Left renal pelvis (tissue), 4 donors: ENCODE data around the gene CPM. TPM values are rescaled to one million over a fixed set of nuclear protein-coding genes. Genes with fewer than 3 reads are reported as not detected.
"Not testable (repeated sequence)": the region's sequence is repeated elsewhere in the genome, so short reads cannot be mapped to it uniquely, and the experiment has no call there.

Source experiments
- DNase-seq, 4 donors: peaks; one replicate each; pipeline ENCODE4 v3.0.0-alpha.2; 2013; ENCODE audit warnings: low read depth in 4 of 4, low spot score in 3 of 4
- polyA plus RNA-seq, 4 donors: library from polyadenylated mRNA; unstranded; fragments of 120-200 nt; gene quantifications; one replicate each; pipeline ENCODE4 v1.2.1, GENCODE V29; 2013; ENCODE audit not compliant: insufficient read length in 4 of 4

Gene CPM
- polyA plus RNA-seq, 4 donors = 2.2 to 29.2 (median 26.7) TPM

DNA sequence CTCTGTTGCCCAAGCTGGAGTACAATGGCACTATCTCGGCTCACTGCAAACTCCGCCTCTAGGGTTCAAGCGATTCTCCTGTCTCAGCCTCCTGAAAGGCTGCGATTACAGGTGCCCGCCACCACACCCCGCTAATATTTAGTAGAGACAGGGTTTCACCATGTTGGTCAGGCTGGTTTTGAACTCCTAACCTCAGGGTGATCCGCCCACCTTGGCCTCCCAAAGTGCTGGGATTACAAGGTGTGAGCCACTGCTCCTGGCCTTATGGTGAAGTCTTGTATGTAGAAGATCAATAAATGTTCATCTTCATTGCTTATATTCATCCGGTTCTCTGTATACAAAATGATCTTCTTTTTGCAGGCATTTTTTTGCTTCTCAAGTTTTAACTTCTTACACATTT, 77.2 kb downstream of the CPM start:
- no peak for DNase-seq

DNA sequence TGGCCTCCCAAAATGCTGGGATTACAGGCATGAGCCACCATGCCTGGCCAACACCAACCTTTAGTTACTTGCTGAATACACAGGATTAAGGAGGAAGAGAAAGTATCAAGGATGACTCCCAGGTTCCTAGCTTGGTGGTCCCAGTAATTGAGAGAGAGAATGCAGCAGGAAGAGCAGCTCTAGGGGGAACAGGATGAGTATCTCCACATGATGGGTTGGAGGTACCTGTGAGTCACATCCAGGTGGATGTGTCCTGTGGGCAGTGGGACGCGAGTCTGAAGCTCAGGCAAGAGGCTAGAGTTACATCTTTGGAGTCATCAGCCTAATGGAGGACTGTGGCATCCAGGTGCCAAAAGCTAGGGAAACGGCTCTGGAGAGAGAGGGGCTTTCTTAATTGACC, 77.9 kb downstream of the CPM start:
- DNase-seq = no peak

DNA sequence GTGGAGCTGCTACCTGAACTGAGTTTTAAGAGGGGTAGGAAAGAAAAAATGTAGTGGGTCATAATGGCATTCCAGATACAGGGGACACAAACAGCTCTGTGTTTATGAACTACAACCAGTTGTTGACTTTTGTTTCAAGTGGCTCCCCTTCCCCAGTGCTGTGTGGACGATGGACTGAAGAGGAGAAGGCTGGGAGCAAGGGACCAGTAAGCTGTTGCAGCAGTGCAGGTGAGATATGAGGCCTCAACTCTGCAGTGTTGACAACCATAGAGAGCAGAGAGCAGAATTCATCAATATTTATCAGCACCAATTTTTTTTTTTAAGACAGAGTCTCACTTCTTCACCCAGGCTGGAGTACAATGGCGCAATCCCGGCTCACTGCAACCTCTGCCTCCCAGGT, 78.4 kb downstream of the CPM start:
- no peak for DNase-seq

DNA sequence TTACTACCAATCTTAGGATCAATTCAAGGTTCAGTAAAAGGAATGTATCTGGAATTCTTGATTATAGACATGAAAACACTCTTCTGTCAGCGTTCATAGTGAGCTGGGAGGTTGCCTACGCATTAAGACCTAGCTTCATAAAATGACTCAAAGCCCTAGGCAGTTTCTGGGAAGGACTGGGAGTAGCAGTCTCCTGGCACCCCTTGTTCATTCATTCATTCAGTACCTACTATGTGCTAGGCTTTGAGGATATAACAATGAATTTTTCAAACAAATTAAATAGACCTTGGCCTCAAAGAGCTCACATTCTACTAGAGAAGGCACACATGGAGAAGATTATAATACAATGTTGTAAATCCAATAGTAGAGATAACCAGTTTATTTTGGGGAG, 78.9 kb downstream of the CPM start:
- DNase-seq = no peak

DNA sequence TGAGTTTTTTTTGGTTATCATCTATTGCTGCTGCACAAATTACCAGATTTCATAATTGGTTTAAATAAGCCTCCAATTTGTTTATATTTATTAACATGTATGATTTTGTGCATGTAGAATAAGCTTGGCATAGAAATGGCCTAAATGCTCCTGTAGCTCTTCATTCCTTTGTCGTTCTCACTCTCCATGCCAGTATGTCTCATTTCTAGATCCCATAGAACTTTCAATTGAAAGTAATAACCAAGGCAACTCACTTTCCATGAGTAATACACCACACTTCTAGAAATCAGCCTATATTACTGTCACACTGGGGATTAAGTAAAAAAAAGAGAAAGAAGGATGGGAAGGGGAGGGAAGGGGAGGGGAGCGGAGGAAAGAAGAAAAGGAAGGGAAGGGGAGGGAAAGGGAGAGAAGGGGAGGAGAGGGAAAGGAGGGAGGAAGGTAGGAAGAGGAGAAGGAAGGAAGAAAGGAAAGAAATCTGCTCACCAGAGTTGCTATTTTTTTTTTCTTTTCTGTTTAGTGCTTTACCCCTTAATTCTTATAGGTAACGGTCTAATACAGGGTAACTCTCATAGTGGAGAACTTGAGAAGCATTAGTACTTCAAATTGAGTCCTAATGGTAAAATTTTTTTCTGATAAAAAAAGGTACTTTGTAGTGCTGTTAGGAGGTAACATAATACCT, 79.4 kb downstream of the CPM start:
- no peak for DNase-seq

DNA sequence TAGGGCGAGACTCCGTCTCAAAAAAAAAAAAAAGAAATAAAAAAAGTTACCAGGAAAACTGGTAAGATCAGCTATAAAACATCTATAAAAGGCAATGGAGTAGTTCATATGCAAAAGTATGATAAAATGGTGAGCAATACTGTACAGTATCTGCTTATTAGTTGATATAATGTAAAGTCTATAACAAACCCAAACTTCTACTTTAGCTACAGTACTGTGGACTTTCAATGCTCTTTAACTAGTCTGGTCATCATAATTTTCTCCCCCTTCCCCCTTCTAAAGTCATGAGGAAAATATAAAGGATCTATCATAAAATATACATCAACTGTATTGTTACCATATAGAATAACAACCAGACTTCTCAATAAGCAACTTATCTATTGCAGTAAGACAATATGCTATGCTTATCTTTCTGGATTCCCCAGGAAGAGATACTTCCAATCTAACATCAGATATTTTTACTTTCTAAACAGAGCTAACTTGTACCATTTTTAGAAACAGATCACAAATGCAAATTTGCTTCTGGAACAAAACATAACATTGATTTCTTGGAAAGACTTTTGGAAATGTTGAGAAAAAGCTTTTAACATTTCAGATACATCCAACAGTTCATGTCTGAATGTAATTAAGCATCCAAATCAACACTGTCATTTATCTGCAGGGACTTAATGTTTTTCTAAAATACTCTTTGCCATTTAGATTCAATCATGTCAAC, 81.2 kb downstream of the CPM start:
- DNase-seq = no peak

DNA sequence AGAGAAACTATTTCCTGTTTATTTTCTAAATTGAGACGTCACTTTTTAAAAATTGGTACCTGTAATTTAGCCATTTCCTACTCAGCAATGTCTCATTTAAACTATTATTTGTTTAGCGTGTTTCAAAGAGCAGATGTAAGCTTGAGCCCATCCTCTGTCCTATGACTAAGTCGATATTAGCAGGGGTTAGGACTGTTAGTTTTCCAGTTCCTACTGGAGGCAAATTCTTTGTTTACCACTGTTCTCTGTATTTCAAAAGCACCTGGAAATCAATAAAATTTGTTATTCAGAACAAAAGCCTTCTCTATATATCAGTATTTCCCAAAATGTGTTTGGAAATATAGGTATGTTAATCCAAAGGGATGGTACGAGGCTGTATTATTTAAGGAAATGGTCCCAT, 82.6 kb downstream of the CPM start:
- no peak for DNase-seq

DNA sequence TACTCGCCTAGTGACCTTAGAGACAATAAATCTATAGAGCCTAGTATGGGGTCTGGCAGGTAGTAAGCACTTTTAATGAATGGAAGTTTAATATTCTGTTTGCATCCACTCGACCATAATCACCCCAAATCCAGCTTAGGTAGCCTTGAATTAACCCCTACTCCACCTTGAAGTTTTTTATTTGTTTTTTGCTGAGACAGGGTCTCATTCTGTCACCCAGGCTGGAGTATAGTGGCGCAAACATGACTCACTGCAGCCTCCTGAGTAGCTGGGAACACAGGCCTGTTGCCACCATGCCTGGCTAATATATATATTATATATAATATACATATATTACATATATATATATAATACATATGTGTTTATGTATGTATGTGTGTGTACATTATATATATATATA, 86.2 kb downstream of the CPM start:
- DNase-seq = no peak

DNA sequence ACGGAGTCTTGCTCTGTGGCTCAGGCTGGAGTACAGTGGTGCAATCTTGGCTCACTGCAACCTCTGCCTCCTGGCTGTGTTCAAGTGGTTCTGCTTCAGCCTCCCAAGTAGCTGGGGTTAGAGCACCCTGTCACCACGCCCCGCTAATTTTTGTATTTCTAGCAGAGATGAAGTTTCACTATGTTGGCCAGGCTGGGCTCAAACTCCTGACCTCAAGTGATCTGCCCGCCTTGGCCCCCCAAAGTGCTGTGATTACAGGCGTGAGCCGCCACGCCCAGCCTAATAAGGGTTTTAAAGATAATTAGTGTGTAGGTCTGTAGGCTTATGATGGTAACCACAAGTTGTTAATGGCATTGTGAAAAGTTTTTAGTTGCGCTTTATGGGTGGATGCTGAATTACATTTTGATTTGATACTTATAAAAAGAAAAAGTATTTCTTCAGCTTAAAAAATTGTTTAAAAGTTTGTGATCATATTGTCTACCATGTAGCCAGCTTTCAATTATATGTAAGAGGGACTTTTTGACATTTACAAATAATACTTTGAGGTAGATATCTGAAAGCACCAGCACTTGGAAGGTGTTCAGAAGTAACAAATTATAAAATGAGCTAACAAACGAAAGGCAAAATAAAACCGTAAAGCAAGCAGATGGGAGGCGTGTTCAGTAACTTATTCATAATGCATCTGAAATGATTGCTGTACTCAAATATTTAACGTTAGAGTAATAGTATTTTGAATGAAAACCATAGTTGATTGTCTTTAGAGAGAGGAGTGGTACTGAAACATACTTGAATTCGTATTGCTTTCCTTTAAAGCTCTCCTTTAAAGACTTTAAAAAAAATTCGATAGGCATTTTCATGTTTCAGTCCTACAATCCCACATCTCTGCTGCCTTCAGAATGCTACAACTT, 87.9 kb downstream of the CPM start:
- DNase-seq = no peak

DNA sequence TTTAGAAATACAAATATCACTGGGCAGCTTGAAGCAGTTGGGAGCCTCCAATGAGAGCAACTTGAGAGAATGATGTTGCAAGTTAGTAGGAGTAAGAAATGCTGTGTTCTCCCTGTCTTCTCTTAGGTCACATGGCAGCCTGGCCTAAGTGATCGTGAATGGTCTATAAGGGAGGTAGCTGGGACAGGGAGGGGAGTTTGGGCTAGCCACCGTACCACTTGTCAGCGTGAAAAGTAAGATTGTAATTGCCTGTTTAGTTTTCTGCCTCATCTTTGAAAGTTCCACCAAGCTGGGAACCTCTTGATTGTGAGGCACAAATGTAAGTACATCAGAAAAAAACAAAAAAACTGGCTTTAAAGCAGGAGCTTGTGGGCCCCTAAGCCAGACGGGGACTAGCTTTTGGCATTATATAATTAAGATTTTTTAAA, 88.6 kb downstream of the CPM start:
- no peak for DNase-seq

DNA sequence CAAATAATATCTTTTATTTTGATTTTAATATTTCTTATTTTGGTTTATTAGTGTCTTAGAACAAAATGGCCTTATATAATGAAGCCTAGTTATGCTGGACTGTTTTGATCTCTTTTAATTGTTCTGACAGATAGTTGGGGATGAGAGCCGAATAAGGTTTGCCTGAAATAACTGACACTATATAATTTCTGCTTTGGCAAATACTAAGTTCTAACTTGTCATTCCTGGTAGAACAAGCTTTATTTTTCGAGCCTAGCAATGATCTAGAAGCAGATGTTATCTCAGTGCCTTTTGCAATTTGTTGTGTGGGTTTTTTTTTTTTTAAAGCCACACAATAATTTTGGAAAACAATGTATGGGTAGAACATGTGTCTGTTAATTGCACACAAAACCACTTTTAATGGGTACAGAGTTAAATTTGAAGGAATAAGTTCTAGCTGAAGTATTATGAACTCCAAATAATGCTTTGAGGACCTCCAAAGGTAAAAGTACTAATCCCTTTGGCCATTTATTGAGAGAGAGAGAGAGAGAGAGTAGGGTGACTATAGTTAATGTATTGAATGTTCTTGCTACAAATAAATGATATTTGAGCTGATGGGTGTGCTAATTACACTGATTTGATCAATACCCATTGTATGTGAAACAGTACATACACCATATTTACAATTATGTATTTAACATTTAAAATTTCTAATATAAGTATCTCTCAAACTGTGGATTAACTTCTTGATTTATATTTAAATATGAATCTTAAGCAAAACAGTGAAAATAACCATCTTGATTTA, 90.0 kb downstream of the CPM start:
- DNase-seq = no peak

DNA sequence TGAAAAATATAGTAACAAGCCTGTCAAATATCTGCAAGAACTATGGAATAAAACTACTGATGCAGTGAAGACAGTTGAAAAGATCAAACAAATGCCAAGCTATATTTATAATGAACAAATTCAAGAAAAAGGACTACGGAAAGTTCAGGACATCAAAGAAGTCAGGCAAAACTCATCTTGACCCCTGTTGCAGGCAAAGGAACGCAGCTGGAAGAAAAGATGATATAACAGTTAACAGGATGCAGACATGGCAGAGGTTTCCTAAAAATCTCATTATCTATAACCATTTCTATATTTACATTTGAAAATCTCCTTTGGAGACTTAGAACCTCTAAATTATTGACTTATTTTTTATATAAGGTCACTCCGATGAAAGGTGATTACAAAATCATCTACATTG, 90.8 kb downstream of the CPM start:
- DNase-seq = no peak

DNA sequence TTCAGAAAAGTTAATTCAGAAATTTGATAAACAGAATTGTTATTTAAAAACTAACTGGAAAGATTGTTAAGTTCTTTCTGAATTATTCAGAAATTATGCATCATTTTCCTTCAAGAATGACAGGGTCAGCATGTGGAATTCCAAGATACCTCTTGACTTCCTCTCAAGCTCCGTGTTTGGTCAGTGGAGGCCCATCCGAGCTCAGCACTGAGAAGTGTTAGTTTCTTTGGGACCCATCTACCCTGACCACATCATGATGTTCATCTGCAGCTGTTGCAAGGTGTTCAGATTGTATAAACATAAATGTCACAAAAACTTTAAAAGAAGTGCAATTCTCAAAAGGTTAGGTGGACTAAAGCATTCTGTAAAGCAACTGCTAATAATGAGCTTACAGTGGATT, 91.3 kb downstream of the CPM start:
- no peak for DNase-seq

DNA sequence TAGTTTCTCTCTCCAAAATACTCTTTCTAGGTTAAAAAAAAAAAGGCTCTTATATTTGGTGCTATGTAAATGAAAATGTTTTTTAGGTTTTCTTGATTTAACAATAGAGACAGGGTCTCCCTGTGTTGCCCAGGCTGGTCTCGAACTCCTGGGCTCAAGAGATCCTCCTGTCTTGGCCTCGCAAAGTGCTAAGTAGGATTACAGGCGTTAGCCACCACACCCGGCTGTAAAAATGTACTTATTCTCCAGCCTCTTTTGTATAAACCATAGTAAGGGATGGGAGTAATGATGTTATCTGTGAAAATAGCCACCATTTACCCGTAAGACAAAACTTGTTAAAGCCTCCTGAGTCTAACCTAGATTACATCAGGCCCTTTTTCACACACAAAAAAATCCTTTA, 91.8 kb downstream of the CPM start:
- not testable (repeated sequence) for DNase-seq

DNA sequence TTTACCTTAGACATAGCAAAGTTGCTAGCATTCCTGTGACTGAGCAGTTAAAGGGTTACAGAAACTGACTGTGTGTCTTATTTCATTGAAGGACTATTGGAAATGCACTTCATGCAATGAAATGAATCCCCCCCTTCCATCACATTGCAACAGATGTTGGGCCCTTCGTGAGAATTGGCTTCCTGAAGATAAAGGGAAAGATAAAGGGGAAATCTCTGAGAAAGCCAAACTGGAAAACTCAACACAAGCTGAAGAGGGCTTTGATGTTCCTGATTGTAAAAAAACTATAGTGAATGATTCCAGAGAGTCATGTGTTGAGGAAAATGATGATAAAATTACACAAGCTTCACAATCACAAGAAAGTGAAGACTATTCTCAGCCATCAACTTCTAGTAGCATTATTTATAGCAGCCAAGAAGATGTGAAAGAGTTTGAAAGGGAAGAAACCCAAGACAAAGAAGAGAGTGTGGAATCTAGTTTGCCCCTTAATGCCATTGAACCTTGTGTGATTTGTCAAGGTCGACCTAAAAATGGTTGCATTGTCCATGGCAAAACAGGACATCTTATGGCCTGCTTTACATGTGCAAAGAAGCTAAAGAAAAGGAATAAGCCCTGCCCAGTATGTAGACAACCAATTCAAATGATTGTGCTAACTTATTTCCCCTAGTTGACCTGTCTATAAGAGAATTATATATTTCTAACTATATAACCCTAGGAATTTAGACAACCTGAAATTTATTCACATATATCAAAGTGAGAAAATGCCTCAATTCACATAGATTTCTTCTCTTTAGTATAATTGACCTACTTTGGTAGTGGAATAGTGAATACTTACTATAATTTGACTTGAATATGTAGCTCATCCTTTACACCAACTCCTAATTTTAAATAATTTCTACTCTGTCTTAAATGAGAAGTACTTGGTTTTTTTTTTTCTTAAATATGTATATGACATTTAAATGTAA, 93.5 kb downstream of the CPM start:
- no peak for DNase-seq

DNA sequence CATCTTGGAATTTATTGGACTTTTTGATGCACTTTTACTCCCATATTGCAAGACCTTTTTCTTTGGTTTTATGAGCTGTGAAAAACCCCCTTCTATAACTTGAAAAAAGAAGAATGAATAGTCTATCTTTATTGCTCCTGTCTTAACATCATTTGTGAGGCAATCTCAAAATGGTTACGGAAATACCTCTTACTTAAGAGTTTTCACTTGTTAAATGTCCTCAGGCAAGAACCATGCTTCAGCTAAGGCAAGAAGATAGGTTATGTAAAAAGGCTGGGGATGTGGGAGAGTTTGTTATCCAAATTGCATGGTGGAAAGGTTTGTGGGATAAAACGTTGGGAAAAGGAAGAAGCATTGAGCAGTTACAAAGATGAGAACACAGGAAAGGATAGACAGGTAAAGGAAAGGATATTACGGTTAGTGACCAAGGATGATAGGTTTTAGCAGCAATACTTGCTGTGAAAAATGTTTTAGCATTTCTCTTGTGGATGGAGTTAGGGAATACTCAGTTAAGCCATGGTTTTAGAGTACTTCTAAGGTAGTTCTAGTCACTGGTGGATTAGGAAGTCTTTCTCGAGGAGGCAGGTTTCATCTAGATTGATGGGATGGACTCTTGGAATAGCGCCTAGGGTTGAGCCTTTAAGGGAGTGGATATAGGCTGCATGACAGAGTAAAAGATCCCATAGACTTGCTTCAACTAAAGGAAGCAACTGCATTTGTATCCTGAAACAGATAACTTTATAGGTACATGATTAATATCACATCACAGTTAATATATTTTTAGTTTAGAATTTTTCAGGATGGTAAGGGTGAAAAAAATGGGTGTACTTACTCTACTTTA, 94.7 kb downstream of the CPM start:
- no peak for DNase-seq

DNA sequence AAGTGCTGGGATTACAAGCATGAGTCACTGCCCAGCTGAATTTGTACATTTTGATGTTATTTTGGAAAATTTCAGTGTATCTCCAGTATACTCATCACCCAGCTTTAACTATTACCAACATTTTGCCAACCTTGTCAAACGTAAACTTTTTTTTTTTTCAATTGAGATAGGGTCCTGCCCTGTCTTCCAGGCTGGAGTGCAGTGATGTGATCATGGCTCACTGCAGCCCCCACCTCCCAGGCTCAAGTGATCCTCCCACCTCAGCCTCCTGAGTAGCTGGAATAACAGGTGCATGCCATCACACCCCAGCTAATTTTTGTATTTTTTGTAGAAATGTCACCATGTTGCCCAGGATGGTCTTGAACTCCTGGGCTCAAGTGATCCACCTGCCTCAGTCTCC, 95.8 kb downstream of the CPM start:
- no peak for DNase-seq

DNA sequence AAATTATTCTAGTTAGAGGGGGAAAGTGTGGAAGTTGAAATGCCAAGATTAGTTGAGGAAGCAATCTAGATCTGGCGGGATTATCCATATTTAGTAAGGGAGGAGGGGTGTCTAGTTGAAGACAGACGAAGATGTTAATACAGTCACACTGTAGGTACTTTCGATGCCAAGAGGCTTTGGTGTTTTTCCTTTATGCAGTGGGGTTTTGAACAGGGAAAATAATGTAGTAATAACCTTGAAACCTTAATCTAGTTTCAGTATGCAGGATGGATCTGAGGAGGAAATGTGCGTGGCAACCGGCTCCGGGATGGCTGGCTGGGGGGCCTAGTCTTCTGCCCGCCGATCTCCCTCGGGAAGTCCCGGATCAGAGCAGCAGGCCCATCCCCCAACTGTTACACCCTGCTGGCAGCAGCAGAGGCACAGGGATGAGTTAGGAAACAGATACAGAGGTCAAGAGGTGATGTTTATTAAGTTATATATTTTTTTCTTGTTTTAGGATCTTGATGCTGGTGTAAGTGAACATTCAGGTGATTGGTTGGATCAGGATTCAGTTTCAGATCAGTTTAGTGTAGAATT, 97.5 kb downstream of the CPM start:
- DNase-seq = no peak
